RWPE1 (cell line): ENCODE data around the gene HEBP2.

ENCODE experiments used
- CTCF ChIA-PET: fragments of 350-600 bp; sonication (Branson Sonifier 250); formaldehyde crosslinking; extraction: SDS; loops from one replicate; lab custom pipeline; 2021; lab: Yijun Ruan, JAX
- POLR2A ChIA-PET: fragments of 400-600 bp; formaldehyde crosslinking; extraction: SDS; loops from one replicate; lab custom pipeline; 2020; ENCODE audit warnings: antibody characterized with exemption; ENCODE audit not compliant: low non-redundant PET; lab: Yijun Ruan, JAX
- DNase-seq: peaks from one replicate; pipeline ENCODE4 v3.0.0; 2012; ENCODE audit warnings: low spot score
- H3K27ac ChIP-seq: fragments of 450-650 bp; 2 replicates; pipeline ENCODE4 v1.5.1; 2017
- TF ChIP-seq, protein P1 (sequence below): fragments of 450-650 bp; conservative IDR thresholded peaks from 2 replicates; pipeline ENCODE4 v1.5.1; 2017; ENCODE audit warnings: low read depth, mild to moderate bottlenecking

Gene HEBP2

GRCh38 chr6:138382498-138383265 lies 21.3 kb upstream of the HEBP2 start:
- CTCF ChIA-PET = interaction anchor here (0.6 to 0.7 kb wide), 2 partner anchors 22 to 60 kb away, joined by 3 read pairs; no protein-coding TSS in a partner anchor
- no peak for DNase-seq
- H3K27ac ChIP-seq = no peak overlapping the region
- TF ChIP-seq, protein P1, sequence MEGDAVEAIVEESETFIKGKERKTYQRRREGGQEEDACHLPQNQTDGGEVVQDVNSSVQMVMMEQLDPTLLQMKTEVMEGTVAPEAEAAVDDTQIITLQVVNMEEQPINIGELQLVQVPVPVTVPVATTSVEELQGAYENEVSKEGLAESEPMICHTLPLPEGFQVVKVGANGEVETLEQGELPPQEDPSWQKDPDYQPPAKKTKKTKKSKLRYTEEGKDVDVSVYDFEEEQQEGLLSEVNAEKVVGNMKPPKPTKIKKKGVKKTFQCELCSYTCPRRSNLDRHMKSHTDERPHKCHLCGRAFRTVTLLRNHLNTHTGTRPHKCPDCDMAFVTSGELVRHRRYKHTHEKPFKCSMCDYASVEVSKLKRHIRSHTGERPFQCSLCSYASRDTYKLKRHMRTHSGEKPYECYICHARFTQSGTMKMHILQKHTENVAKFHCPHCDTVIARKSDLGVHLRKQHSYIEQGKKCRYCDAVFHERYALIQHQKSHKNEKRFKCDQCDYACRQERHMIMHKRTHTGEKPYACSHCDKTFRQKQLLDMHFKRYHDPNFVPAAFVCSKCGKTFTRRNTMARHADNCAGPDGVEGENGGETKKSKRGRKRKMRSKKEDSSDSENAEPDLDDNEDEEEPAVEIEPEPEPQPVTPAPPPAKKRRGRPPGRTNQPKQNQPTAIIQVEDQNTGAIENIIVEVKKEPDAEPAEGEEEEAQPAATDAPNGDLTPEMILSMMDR = no peak
- POLR2A ChIA-PET = no interaction called here

GRCh38 chr6:138383776-138384175 lies 20.2 kb upstream of the HEBP2 start:
- DNase-seq = no peak
- TF ChIP-seq, protein P1 = no peak
- POLR2A ChIA-PET = no interaction called here
- CTCF ChIA-PET = interaction anchor here (0.6 kb wide), 1 partner anchor 933 kb away, joined by 3 read pairs; no protein-coding TSS in a partner anchor
- no peak overlapping the region for H3K27ac ChIP-seq

- POLR2A ChIA-PET = no interaction called here
- no peak for DNase-seq
- CTCF ChIA-PET = no interaction called here
- TF ChIP-seq, protein P1 = no peak
- no peak overlapping the region for H3K27ac ChIP-seq
These were observed 17.1 kb upstream of the HEBP2 start for GRCh38 chr6:138386897-138387296.

DNA sequence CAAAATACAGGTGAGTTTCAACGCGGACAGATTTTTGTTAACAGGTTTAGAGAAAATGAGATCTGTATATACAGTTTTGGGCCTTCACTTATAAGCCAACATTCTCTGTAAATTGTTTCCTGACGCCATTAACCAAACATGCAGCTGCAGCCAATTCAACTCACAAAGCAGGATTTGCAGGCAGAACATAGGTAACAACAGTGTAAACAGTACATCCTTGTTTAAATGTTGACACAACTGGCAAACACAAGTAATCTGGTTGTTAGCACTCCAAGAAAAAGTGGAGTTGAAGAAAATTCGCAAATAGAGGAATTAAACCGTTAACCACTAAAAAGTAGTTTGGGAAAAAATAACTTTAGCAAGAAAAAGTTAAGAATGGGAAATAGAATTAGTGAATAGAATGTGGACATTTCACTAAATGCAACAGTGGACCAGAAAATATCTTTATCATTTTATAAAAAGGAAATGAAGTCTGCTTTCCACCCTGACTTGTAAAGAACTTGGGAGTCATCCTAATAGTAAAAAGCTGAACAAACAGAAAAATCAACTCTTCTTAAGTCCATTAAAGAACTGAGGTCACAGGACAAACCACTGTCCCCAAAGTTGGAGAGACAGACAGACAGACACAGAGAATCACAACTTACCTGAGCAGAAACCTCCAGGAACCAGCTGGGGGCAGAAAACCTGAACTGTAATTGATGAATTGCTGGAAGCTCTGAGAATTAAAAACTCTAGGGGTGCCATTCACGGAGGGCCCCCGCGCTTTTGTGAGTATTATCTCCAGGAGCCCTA lies 16.2 kb upstream of the HEBP2 start:
- TF ChIP-seq, protein P1 = no peak
- ChIA-PET POLR2A (no interaction called here), CTCF (no interaction called here)
- no peak overlapping the region for H3K27ac ChIP-seq
- DNase-seq = no peak

GRCh38 chr6:138389551-138389950 lies 14.5 kb upstream of the HEBP2 start:
- TF ChIP-seq, protein P1 = no peak
- DNase-seq = no peak
- CTCF ChIA-PET = no interaction called here
- no peak overlapping the region for H3K27ac ChIP-seq
- POLR2A ChIA-PET = no interaction called here
